Right forelimb (tissue), 1 donor: ENCODE data around the gene ODAM.
"Not testable (repeated sequence)": the region's sequence is repeated elsewhere in the genome, so short reads cannot be mapped to it uniquely, and the experiment has no call there.

Experiments used
- DNase-seq: peaks from one replicate; pipeline ENCODE4 v3.0.0-alpha.2; 2018

Gene ODAM, protein sequence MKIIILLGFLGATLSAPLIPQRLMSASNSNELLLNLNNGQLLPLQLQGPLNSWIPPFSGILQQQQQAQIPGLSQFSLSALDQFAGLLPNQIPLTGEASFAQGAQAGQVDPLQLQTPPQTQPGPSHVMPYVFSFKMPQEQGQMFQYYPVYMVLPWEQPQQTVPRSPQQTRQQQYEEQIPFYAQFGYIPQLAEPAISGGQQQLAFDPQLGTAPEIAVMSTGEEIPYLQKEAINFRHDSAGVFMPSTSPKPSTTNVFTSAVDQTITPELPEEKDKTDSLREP

DNA sequence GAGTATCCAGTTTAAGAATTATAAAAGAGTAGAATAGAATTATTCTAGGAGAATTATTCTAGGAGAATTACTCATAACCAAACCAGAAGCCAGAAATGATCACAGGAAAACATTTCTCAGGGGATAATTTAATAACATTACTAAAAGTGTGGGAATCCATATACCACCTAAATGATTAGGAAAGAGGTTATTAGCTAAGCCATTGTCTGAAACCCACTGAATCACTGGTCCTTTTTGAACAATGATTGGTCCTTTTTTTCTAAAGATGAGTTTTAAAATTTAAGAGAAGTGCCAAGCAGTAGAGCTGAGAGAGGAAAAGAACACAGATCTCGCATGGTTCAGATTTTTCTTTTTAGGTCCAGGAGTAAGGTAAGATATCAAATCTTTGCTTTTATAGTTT, at the start of gene ODAM:
ODAM (plus strand) TSS at position 301 of the 400 bp plus-strand sequence. CDS start 819 bp downstream, outside the sequence.
- DNase-seq, result no peak

DNA sequence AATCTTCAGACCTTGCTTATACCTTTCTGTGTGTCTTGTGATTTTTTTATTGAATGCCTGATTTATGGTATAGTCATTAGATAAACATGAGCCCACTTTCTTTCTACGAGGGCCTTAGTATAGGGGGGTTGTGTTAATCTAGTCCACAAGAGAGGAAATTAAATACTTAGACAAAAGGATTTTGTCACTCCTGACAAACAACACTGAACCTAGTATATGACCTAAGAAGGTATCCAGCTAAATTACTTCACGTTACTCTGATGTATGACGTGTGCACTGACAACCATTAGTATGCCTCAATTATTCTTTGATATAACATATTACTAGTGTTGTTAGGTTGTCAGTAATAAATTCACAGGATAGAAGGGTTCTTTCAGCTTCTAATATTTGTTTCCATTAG, 44.3 kb upstream of the ODAM start:
- DNase-seq, result no peak

- no peak for DNase-seq
These were observed 43.4 kb upstream of the ODAM start for GRCh38 chr4:70152088-70152487.

- no peak for DNase-seq
These were observed 41.6 kb upstream of the ODAM start, which contains the start of gene PRR27 for GRCh38 chr4:70153937-70154336. Gene PRR27, plus strand, starts transcription at chr4:70154237. Its CDS starts 139 bp downstream, at chr4:70154376.

- DNase-seq, result no peak
These were observed 36.9 kb upstream of the ODAM start for GRCh38 chr4:70158576-70158975.

- no peak for DNase-seq
These were observed 18.4 kb upstream of the ODAM start for GRCh38 chr4:70177090-70177489.

DNA sequence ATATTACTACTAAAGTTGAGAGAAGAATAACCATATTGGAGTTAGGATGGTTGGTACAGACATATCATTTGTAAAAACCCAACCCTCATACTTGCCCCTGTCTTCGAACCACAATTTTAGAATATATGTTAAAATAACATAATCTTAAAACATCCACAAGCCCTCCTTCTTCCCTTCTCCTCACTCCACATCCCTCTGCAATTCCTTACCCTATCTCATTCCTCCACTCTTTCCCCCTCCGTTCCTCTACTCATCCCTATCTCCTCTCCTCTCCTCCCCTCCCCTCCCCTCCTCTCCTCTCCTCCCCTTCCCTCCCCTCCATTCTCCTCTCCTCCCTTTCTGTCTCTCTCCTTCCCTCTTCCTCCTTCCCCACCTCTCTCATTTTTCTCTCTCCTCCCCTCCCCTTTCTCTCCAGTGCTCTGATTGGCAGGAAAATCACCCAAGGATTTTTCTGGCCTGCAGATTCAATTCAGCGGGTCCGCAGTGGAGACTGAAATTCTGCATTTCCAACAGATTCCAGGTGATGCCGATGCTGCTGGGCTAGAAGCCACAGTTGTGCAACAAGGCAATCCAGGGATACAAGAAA, 17.4 kb upstream of the ODAM start:
- no peak for DNase-seq

- DNase-seq, result no peak
These were observed 15.7 kb upstream of the ODAM start for GRCh38 chr4:70179811-70180210.

- DNase-seq, result no peak
These were observed 13.7 kb upstream of the ODAM start for GRCh38 chr4:70181864-70182263.

- no peak for DNase-seq
These were observed 12.9 kb upstream of the ODAM start for GRCh38 chr4:70182517-70183167.

DNA sequence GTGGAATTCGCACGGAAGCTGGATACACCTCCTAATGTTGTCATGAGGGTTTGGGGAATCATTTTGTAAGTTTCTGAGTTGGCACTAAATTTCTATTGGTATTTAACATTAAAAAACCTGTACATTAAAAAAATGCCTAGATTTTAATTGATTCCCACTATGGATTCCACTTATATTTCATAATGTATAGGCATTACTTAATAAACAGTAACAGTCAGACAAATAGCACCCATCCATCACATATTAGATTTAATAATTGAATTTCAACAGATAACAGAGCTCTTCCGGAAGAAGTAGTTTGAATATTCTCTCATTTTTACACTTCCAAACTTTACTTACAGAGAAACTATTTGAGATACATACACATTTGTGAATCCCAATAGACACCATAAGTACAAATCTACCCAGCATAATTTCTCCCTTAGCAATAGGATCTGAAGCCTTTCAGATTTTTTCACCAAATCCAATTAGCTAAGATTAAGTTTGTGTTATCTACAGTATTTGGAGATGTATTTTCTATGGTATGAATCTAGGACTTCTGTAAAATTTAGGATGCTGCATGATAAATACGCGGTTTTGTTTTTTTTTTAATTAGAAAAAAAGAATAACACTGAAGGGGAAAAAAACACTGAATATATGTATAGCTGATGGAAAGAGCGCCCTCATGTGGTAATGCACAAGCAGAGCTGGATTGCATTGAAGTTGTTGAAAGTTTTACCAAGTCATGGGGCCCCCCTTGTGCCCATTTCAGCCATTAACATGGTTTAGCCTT, 12.2 kb upstream of the ODAM start:
- no peak for DNase-seq

GRCh38 chr4:70183940-70184246, 11.6 kb upstream of the ODAM start:
- no peak for DNase-seq

- no peak for DNase-seq
These were observed 8.3 kb upstream of the ODAM start for GRCh38 chr4:70187216-70187615.

- no peak for DNase-seq
These were observed 4.9 kb upstream of the ODAM start for GRCh38 chr4:70190579-70190978.

- no peak for DNase-seq
These were observed 3.9 kb upstream of the ODAM start for GRCh38 chr4:70191647-70192046.

GRCh38 chr4:70192895-70193294, 2.6 kb upstream of the ODAM start:
- no peak for DNase-seq

GRCh38 chr4:70196857-70197256, 1.3 kb downstream of the ODAM start:
- DNase-seq, result no peak

GRCh38 chr4:70197842-70198241, 2.3 kb downstream of the ODAM start:
- DNase-seq, result no peak

DNA sequence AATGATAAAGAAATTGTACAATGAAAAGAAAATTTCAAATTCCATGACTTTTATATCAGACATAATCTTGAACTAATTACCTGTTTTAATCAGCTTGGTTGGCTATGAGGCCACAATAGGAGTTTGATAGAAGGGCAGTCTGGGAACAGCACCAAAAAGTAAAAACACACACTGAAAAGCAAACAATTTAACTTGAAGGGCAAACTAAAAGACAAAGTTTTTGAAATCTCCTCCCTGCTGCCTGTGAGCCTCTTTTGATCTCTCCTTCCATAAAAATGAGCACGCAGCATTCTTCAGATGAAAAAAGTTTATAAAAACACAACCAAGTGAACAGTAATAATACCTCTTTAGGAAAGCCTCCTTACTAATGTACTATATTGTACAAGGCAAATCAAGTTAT, 8.1 kb downstream of the ODAM start:
- no peak for DNase-seq

- DNase-seq, result not testable (repeated sequence)
These were observed 17.2 kb downstream of the ODAM start for GRCh38 chr4:70212752-70213151.

DNA sequence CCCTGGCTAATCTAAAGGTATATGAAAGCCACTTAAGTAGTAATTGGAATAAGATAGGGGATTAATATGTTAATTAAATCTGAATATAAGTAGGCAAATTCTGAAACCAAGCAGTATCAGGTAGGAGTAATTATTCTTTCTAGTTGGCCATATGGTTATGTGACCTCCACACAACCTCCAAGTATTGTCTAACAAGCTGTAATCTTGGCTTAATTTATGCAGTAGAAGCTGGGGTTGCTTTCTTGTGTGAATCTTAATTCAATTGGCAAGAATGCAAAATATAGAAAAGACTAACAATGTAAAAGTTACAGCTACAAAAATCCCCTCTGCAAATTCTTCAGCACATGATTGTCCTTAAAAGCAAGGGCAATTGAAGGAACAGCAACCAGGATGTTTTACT, 20.6 kb downstream of the ODAM start:
- not testable (repeated sequence) for DNase-seq

DNA sequence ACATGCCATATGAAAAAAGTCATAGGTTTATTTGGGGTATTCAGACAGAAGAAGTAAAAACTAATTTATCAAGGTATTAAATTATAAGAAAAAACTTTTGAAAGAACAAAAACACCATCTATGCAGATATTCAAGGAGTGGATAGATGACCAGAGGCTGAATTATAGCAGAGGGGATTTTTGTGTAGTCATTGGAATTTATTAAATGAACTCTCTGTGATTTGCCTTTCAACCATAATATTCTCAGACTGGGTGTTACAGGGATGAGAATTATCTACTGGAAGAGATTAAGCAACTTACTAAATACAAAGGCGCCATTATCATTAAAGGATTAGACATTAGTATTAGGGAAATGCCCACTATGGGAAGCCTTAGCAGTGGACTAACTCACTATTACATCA, 21.0 kb downstream of the ODAM start:
- DNase-seq, result not testable (repeated sequence)

- not testable (repeated sequence) for DNase-seq
These were observed 25.9 kb downstream of the ODAM start for GRCh38 chr4:70221389-70221788.

DNA sequence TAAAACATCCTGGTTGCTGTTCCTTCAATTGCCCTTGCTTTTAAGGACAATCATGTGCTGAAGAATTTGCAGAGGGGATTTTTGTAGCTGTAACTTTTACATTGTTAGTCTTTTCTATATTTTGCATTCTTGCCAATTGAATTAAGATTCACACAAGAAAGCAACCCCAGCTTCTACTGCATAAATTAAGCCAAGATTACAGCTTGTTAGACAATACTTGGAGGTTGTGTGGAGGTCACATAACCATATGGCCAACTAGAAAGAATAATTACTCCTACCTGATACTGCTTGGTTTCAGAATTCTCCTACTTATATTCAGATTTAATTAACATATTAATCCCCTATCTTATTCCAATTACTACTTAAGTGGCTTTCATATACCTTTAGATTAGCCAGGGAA, 26.3 kb downstream of the ODAM start:
- DNase-seq, result not testable (repeated sequence)
